Hepatocyte (in vitro differentiated cells): ENCODE results near the gene CKAP5. TPM values are rescaled to one million over a fixed set of nuclear protein-coding genes. Genes with fewer than 3 reads are reported as not detected.

ENCODE experiments used
- DNase-seq: peaks from one replicate; pipeline ENCODE4 v3.0.0-alpha.2; 2016; ENCODE audit warnings: low spot score
- H2AFZ ChIP-seq: fragments of 200-600 bp; sonication (generic); 2 replicates; pipeline ENCODE4 v1.6.0; 2016; ENCODE audit warnings: antibody characterized with exemption, mild to moderate bottlenecking
- H3K27ac ChIP-seq: fragments of 200-600 bp; sonication (generic); 2 replicates; pipeline ENCODE4 v1.5.1; 2016; ENCODE audit warnings: mild to moderate bottlenecking
- H3K27me3 ChIP-seq: fragments of 200-600 bp; sonication (generic); 2 replicates; pipeline ENCODE4 v1.6.1; 2016
- H3K36me3 ChIP-seq: fragments of 200-600 bp; sonication (generic); replicated peaks from 2 replicates; pipeline ENCODE4 v1.5.1; 2016; ENCODE audit warnings: low read depth; ENCODE audit not compliant: insufficient read depth
- H3K4me1 ChIP-seq: fragments of 200-600 bp; sonication (generic); 2 replicates; pipeline ENCODE4 v1.5.1; 2016; ENCODE audit warnings: mild to moderate bottlenecking, moderate library complexity; ENCODE audit not compliant: insufficient read depth
- H3K4me2 ChIP-seq: fragments of 200-600 bp; sonication (generic); 2 replicates; pipeline ENCODE4 v1.6.0; 2016
- H3K4me3 ChIP-seq: fragments of 200-600 bp; sonication (generic); 2 replicates; pipeline ENCODE4 v1.5.1; 2016; ENCODE audit warnings: mild to moderate bottlenecking
- H3K79me2 ChIP-seq: fragments of 200-600 bp; sonication (generic); 2 replicates; pipeline ENCODE4 v1.6.0; 2017; ENCODE audit warnings: mild to moderate bottlenecking
- H3K9me2 ChIP-seq: fragments of 200-600 bp; sonication (generic); replicated peaks from 2 replicates; pipeline ENCODE4 v1.6.0; 2017; ENCODE audit warnings: mild to moderate bottlenecking; ENCODE audit not compliant: insufficient read depth
- H3K9me3 ChIP-seq: fragments of 200-600 bp; sonication (generic); 2 replicates; pipeline ENCODE4 v1.5.1; 2016; ENCODE audit warnings: low read depth, mild to moderate bottlenecking
- H4K20me1 ChIP-seq: fragments of 200-600 bp; sonication (generic); 2 replicates; pipeline ENCODE4 v1.6.0; 2016; ENCODE audit warnings: mild to moderate bottlenecking; ENCODE audit not compliant: insufficient read depth, poor library complexity, severe bottlenecking
- CTCF ChIP-seq: fragments of 200-600 bp; sonication (generic); IDR thresholded peaks from 2 replicates; pipeline ENCODE4 v1.5.1; 2016; ENCODE audit warnings: antibody characterized with exemption, mild to moderate bottlenecking; ENCODE audit not compliant: poor library complexity
- EZH2 ChIP-seq: fragments of 200-600 bp; sonication (generic); IDR thresholded peaks from 2 replicates; pipeline ENCODE4 v1.6.1; 2016; ENCODE audit warnings: antibody characterized with exemption, mild to moderate bottlenecking, borderline replicate concordance
- EZH2phosphoT487 ChIP-seq: fragments of 200-600 bp; sonication (generic); IDR thresholded peaks from one replicate; pipeline ENCODE4 v1.6.1; 2018; ENCODE audit warnings: antibody characterized with exemption, mild to moderate bottlenecking, low read depth, moderate library complexity; ENCODE audit not compliant: unreplicated experiment, severe bottlenecking
- WGBS: methylation state at CpG from one replicate; pipeline ENCODE4 v1.1.6; 2016; ENCODE audit warnings: low lambda C conversion rate; ENCODE audit errors: missing lambda C conversion rate; 5-methylcytosine and 5-hydroxymethylcytosine counted together
- polyA plus RNA-seq: library from polyadenylated mRNA; unstranded; fragments of >200 nt; fragmentation: Nextera tagmentation; extraction: Ambion mirVana; gene quantifications from 2 replicates; pipeline ENCODE4 v1.2.1, GENCODE V29; 2016
- total RNA-seq: library from RNA; depleted of rRNA; stranded (reverse); fragments of >200 nt; gene quantifications from 2 replicates; pipeline ENCODE4 v1.2.3, GENCODE V29; 2014

CKAP5 gene
- total and polyA plus RNA-seq, 2 experiments from 2014 or later: 23.7 to 53.3 TPM

- no peak overlapping the region for H3K4me3 ChIP-seq
- no peaks in the 10 kb centered on the region for H3K9me2 ChIP-seq
- no peaks in the 10 kb centered on the region for H3K4me1 ChIP-seq
- WGBS: 94% methylated on average over 12 of the region's 12 CpGs
- no peaks in the 10 kb centered on the region for H3K27me3 ChIP-seq
- no peak overlapping the region for H3K4me2 ChIP-seq
- H3K9me3 ChIP-seq: no peaks in the 10 kb centered on the region
- TF ChIP-seq EZH2 (no peak), EZH2phosphoT487 (no peak), CTCF (no peak)
- DNase-seq: no peak
- H3K79me2 ChIP-seq: no peaks in the 10 kb centered on the region
- H3K27ac ChIP-seq: no peak overlapping the region
- no peaks in the 10 kb centered on the region for H4K20me1 ChIP-seq
- no peak overlapping the region for H2AFZ ChIP-seq
- no peaks in the 10 kb centered on the region for H3K36me3 ChIP-seq
Measured at GRCh38 chr11:46858920-46859546, 13.0 kb upstream of the CKAP5 start.

- Histone ChIP-seq H3K4me1 (no peaks in the 10 kb centered on the region), H4K20me1 (no peaks in the 10 kb centered on the region), H3K79me2 (no peaks in the 10 kb centered on the region), H2AFZ (no peak overlapping the region), H3K27ac (no peak overlapping the region), H3K27me3 (no peaks in the 10 kb centered on the region), H3K9me3 (no peaks in the 10 kb centered on the region), H3K4me2 (no peak overlapping the region), H3K36me3 (no peaks in the 10 kb centered on the region), H3K4me3 (no peak overlapping the region), H3K9me2 (no peaks in the 10 kb centered on the region)
- WGBS: 84% methylated on average over 4 of the region's 4 CpGs
- TF ChIP-seq EZH2 (no peak), CTCF (no peak)
- no peak for DNase-seq
Measured at GRCh38 chr11:46857666-46858065, 11.6 kb upstream of the CKAP5 start.

- Histone ChIP-seq H3K4me2 (no peak overlapping the region), H3K4me3 (no peak overlapping the region), H3K9me3 (no peaks in the 10 kb centered on the region), H3K27ac (no peak overlapping the region), H3K27me3 (no peaks in the 10 kb centered on the region), H2AFZ (no peak overlapping the region), H3K79me2 (no peaks in the 10 kb centered on the region), H4K20me1 (no peaks in the 10 kb centered on the region), H3K9me2 (no peaks in the 10 kb centered on the region), H3K4me1 (no peaks in the 10 kb centered on the region), H3K36me3 (no peaks in the 10 kb centered on the region)
- TF ChIP-seq CTCF: no peak
- no peak for TF ChIP-seq EZH2
- TF ChIP-seq EZH2phosphoT487: no peak
- WGBS: 74% methylated on average over 5 of the region's 5 CpGs
- DNase-seq: no peak
Measured at GRCh38 chr11:46856605-46857343, 10.7 kb upstream of the CKAP5 start.
